Esophagus (tissue), 2 donors: ENCODE results near the gene NCS1. TPM values are rescaled to one million over a fixed set of nuclear protein-coding genes. Genes with fewer than 3 reads are reported as not detected.

Source experiments
- H3K27ac ChIP-seq, 2 donors: one replicate each; pipeline ENCODE4 v1.5.1; 2013; ENCODE audit warnings: low read depth in 2 of 2, mild to moderate bottlenecking in 2 of 2, inconsistent platforms in 1 of 2, low read length in 1 of 2, moderate library complexity in 1 of 2
- H3K27me3 ChIP-seq, 2 donors: one replicate each; pipeline ENCODE4 v1.6.1; 2013; ENCODE audit warnings: low read length in 2 of 2, control low read depth in 1 of 2, mild to moderate bottlenecking in 1 of 2; ENCODE audit not compliant: insufficient read depth in 2 of 2, control insufficient read depth in 1 of 2
- H3K36me3 ChIP-seq, 2 donors: one replicate each; pipeline ENCODE4 v1.6.1; 2013; ENCODE audit warnings: low read length in 1 of 2; ENCODE audit not compliant: control insufficient read depth in 2 of 2, insufficient read depth in 2 of 2
- H3K4me1 ChIP-seq, 2 donors: one replicate each; pipeline ENCODE4 v1.6.1; 2013; ENCODE audit warnings: low read length in 1 of 2; ENCODE audit not compliant: control insufficient read depth in 2 of 2, insufficient read depth in 2 of 2
- H3K4me3 ChIP-seq, 2 donors: one replicate each; pipeline ENCODE4 v1.5.1; 2013; ENCODE audit warnings: low read length in 2 of 2, mild to moderate bottlenecking in 2 of 2, low read depth in 1 of 2, moderate library complexity in 1 of 2
- H3K9me3 ChIP-seq, 2 donors: one replicate each; pipeline ENCODE4 v1.6.1; 2013; ENCODE audit warnings: mild to moderate bottlenecking in 2 of 2, low read depth in 1 of 2, low read length in 1 of 2, moderate library complexity in 1 of 2; ENCODE audit not compliant: control insufficient read depth in 2 of 2, insufficient read depth in 1 of 2
- WGBS, 2 donors: extraction: QIAGEN DNeasy Blood & Tissue Kit; methylation state at CpG; one replicate each; pipeline ENCODE4 v1.1.7; 2013; 5-methylcytosine and 5-hydroxymethylcytosine counted together
- polyA plus RNA-seq, 2 donors: library from polyadenylated mRNA; stranded (reverse); fragments of 200-250 nt; gene quantifications; one replicate each; pipeline ENCODE4 v1.2.3, GENCODE V29; 2013
- donor health status: healthy with polysubstance abuse.
- donor health status: Bipolar disorder and iron deficiency.

Gene NCS1
- polyA plus RNA-seq, 2 donors: 12.8 to 16.4 TPM

GRCh38 chr9:130137081-130137640 is 35.0 kb upstream of the NCS1 start:
- peak overlapping the region in 1 of 2 donors; percentile 24 for H3K27ac ChIP-seq
- H3K36me3 ChIP-seq: peaks cover 3 to 6% of the 10 kb centered on the region in 2 donors
- no peak overlapping the region for H3K4me3 ChIP-seq
- WGBS, 2 donors: 94 to 95% methylated on average over 15 of the region's 15 CpGs
- H3K4me1 ChIP-seq: peaks cover 3% of the 10 kb centered on the region in 2 donors
- H3K27me3 ChIP-seq: no peaks in the 10 kb centered on the region
- H3K9me3 ChIP-seq: no peaks in the 10 kb centered on the region

DNA sequence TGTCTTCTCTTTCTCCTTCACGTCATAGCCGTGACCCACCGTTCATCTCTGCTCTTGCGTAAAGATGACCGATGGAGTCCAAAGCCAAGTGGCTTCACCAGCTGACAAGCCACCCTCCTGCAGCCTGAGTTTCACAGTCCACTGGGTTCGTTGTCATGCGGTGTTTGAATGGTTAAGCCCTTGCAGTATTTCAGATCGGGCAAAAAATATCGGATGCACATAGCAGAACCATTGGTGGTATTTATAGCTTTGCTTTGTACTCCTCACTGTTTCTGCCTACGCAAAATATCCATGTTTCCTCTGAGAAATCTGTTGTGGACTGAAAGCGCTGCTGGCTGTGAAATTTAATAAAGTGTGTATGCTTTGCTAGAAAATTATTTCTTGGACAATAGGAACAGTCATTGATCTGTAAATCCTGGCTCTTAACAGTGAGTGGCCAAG is 34.5 kb upstream of the NCS1 start:
- WGBS, 2 donors: 89 to 94% methylated on average over 11 of the region's 11 CpGs
- H3K4me1 ChIP-seq: peaks cover 3% of the 10 kb centered on the region in 2 donors
- H3K27ac ChIP-seq: peak overlapping the region in 1 of 2 donors; percentile 24

GRCh38 chr9:130138171-130138653 is 34.0 kb upstream of the NCS1 start:
- Histone ChIP-seq H3K27ac (peak overlapping the region in 1 of 2 donors; percentile 43), H3K4me1 (peaks cover 3% of the 10 kb centered on the region in 2 donors)

More for the DNA sequence above, 34.5 kb upstream of the NCS1 start:
- H3K36me3 ChIP-seq: peaks cover 3 to 6% of the 10 kb centered on the region in 2 donors
- H3K9me3 ChIP-seq: no peaks in the 10 kb centered on the region
- no peaks in the 10 kb centered on the region for H3K27me3 ChIP-seq
- no peak overlapping the region for H3K4me3 ChIP-seq

DNA sequence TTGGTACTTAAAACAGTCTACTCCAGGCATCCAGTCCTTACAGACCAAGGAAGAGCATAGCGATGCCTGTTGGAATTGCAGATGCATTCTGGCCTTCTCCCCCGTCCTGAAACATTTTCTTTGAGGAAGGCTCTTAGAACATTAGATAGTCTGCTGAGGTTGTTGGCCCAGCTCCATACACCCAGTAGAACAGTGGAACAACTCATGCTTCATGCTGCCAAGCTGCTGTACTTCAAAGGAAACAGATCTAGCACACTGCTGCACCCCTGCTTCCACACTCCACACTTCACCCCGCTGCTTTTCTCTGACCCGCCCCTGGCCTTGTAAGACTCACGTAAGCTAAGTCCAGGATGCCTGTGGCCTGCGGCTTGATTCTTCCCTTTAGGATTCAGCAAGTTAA is 33.4 kb upstream of the NCS1 start:
- WGBS, 2 donors: 23 to 61% methylated on average over 6 of the region's 6 CpGs
- Histone ChIP-seq H3K4me1 (peaks cover 3% of the 10 kb centered on the region in 2 donors), H3K27ac (peak overlapping the region; percentile 26 to 61)

More at GRCh38 chr9:130138171-130138653, 34.0 kb upstream of the NCS1 start:
- WGBS, 2 donors: 23 to 33% methylated on average over 10 of the region's 10 CpGs
- Histone ChIP-seq H3K4me3 (no peak overlapping the region), H3K9me3 (no peaks in the 10 kb centered on the region), H3K27me3 (no peaks in the 10 kb centered on the region), H3K36me3 (peaks cover 3 to 6% of the 10 kb centered on the region in 2 donors)

GRCh38 chr9:130139251-130139650 is 33.0 kb upstream of the NCS1 start:
- WGBS, 2 donors: 54 to 75% methylated on average over 10 of the region's 10 CpGs
- H3K36me3 ChIP-seq: peaks cover 3 to 6% of the 10 kb centered on the region in 2 donors
- H3K27me3 ChIP-seq: no peaks in the 10 kb centered on the region
- no peak overlapping the region for H3K4me3 ChIP-seq
- peaks cover 3% of the 10 kb centered on the region in 2 donors for H3K4me1 ChIP-seq
- peak overlapping the region; percentile 26 to 78 for H3K27ac ChIP-seq
- H3K9me3 ChIP-seq: no peaks in the 10 kb centered on the region

More for the DNA sequence above, 33.4 kb upstream of the NCS1 start:
- Histone ChIP-seq H3K4me3 (no peak overlapping the region), H3K27me3 (no peaks in the 10 kb centered on the region), H3K36me3 (peaks cover 3 to 6% of the 10 kb centered on the region in 2 donors), H3K9me3 (no peaks in the 10 kb centered on the region)

GRCh38 chr9:130140706-130141105 is 31.5 kb upstream of the NCS1 start:
- Histone ChIP-seq H3K4me3 (no peak overlapping the region), H3K4me1 (peaks cover 3% of the 10 kb centered on the region in 2 donors), H3K36me3 (peaks cover 0 to 1% of the 10 kb centered on the region in 2 donors), H3K27me3 (no peaks in the 10 kb centered on the region), H3K9me3 (no peaks in the 10 kb centered on the region), H3K27ac (no peak overlapping the region)
- 72 to 83% methylated on average over 10 of the region's 10 CpGs for WGBS, 2 donors

- H3K27me3 ChIP-seq: no peaks in the 10 kb centered on the region
- H3K9me3 ChIP-seq: no peaks in the 10 kb centered on the region
- WGBS, 2 donors: 69 to 72% methylated on average over 12 of the region's 12 CpGs
- no peaks in the 10 kb centered on the region for H3K36me3 ChIP-seq
- H3K4me3 ChIP-seq: no peak overlapping the region
- H3K4me1 ChIP-seq: peaks cover 3% of the 10 kb centered on the region in 2 donors
- H3K27ac ChIP-seq: no peak overlapping the region
These were observed 30.1 kb upstream of the NCS1 start for GRCh38 chr9:130142056-130142455.

DNA sequence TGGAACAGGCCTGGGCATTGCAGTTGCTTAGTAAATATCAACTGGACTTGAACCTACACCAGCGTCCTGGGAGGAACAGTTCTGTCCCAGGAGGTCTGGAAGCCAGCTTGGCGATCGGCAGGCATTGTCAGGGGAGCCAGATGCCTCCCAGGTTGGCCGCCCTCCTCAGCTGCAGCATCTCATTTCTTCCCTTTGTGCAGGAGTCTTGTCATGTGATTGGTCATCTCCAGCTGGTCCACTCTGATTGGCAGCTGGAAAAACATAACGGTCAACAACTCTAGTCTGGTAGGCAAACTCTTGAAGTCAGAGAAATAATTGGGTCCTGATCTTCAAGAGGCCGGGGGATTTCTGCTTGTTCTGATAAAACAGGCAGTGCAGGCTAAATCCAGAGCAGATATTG is 29.6 kb upstream of the NCS1 start:
- H3K4me3 ChIP-seq: no peak overlapping the region
- no peaks in the 10 kb centered on the region for H3K9me3 ChIP-seq
- no peaks in the 10 kb centered on the region for H3K36me3 ChIP-seq
- H3K27me3 ChIP-seq: no peaks in the 10 kb centered on the region
- H3K4me1 ChIP-seq: peaks cover 3% of the 10 kb centered on the region in 2 donors
- no peak overlapping the region for H3K27ac ChIP-seq
- WGBS, 2 donors: 77 to 83% methylated on average over 6 of the region's 6 CpGs

GRCh38 chr9:130143279-130143893 is 28.8 kb upstream of the NCS1 start:
- H3K27ac ChIP-seq: no peak overlapping the region

More at GRCh38 chr9:130143279-130143893, 28.8 kb upstream of the NCS1 start:
- H3K27me3 ChIP-seq: no peaks in the 10 kb centered on the region
- H3K4me3 ChIP-seq: no peak overlapping the region
- H3K36me3 ChIP-seq: no peaks in the 10 kb centered on the region
- peaks cover 3% of the 10 kb centered on the region in 2 donors for H3K4me1 ChIP-seq
- 72 to 78% methylated on average over 24 of the region's 24 CpGs for WGBS, 2 donors
- H3K9me3 ChIP-seq: no peaks in the 10 kb centered on the region
